Stimulated activated CD4-positive, alpha-beta T cell treated with anti-CD3 and anti-CD28 coated beads, Interleukin-4, amount 100 ng/mL, for 1 hour (primary cell): Measurements from ENCODE around the gene IRF6.

ENCODE experiments used
- DNase-seq: peaks from one replicate; pipeline ENCODE4 v3.0.0-alpha.2; 2020

Gene IRF6

DNA sequence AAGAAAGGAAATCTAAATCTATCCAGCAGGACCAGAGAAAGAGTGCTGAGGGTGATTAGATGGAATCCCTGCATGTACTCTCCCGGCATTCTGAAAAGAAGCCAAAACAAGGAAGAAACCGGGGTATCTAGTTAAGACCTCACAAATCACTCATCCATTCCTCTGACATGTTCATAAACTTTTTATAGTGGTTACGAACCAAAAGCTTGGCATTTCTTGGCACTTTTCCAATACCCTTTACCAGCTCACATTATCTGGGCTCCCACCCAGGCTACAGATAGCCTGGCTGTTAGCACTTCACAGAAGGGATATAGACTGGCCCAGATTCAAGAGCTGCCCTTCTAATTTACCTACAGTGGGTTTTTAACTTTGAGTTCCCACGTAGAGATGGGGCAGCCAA is 19.8 kb downstream of the IRF6 start:
- DNase-seq = no peak

DNA sequence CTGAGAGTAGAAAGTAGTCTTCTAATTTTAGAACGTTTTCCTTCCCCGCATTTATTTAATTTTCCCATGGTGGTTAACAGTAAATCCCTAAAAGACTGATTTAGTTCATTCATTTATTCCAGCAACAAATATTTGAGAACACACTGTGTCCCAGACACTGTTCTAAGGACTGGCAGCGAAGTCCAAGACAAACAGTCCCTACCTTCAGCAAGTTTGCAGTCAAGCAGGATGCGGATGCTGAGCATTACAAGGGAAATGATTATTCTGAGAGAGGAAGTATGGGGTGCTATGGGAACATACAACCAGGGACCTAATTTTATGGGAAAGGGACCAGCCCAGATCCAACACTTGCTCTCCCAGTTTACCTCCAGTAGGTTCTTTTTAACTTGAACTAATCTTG is 20.4 kb downstream of the IRF6 start:
- no peak for DNase-seq

DNA sequence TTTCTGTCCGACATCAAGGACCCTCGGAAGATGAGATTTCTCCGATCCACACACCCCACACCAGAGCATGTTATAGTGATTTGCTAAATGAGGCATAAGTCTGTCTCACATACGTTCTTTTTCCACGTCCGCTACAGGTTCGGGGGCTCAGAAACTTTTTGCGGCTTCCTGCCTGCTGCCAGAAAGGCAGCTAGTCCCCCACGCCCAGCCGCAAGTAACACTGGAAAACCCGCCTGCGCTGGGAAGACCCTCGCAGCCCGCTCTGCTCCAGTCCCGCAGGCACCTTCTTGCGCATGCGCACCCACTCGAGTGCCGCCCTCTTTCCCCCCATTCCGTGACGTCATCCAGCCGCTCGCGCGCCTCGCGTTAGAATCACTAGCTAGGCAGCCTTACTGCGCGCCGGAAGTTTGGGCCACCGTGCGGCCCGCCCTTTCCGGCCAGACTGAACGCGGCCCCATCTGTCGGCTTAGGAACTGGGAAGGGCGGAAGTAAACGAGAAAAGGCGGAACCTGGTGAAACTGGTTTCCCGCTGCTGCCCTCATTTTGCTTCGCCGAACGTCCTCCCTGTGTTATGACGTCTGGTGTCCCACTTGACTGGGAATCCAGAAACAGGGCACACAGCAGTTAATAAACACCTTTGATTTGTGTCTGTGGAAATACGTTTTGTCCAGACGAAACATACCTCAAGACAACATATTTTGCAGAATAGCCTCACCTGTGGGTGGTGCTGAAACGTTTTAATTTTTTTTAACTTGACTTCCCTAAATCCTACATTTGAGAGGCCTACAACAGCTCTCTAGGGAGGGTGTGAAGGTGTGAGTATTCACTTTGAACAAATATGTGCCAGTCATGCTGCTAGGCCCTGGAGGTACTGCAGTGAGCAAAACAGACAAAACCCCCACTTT is 21.4 kb downstream of the IRF6 start, which contains the start of gene C1orf74:
TSS of gene C1orf74 (minus strand) at position 295 of the 905 bp plus-strand sequence. CDS start 925 bp downstream, outside the sequence.
- peak; percentile 99 for DNase-seq

DNA sequence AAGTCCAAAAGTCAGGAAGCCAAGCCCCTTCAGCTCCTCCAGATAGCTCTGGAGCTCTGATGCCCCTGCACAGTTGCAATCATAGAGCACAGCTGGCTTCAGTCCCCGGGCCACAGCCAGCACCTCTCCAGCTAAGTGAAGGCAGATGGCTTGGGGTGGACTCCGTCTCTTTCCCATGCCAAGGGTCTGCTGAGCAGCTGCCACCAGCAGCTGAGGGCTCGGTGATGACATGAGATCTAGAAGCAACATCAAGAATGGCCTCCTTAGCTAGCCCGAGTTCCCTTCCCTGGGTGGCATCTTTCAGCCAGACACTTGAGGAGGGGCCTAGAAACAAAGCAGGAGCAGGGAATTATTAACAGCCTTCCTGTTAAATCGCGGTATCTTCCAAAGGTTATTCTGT is 22.6 kb downstream of the IRF6 start:
- DNase-seq = no peak

DNA sequence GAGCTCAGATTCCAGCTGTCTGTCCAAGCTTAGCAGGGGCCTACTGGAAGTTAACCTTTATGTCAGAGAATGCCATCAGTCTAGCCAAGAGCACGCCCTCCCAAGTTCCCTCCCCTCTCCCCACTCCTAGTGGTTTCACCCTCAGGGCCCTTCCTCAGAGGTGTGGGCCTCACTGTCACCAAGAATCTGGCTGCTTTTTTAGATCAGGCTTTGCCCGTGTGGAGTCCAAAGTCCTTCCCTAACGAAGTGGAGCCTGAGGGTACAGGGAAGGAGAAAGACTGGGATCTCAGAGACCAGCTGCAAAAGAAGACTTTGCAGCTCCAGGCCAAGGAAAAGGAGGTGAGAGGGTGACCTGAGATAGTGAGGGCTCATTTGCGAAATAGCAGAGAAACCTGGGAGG is 25.7 kb downstream of the IRF6 start:
- DNase-seq = no peak

DNA sequence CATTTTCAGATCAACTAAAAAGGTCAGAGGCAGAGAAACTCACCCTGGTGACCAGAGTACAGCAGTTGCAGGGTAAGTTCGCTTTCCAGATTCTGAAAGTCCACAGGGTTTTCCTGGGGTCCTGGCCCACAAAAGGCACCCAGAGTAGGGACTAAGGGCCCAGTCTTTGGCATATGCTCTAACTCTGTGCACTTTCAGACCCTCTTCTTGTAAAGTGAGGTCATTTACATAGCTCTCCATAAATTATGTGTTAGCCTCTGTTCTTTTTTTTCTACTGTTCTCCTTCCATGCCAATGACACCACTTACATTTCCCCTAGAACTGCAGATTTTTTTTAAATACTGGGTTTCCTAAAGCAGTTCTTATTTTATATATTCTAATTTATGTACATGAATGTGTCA is 27.8 kb downstream of the IRF6 start:
- DNase-seq = no peak

DNA sequence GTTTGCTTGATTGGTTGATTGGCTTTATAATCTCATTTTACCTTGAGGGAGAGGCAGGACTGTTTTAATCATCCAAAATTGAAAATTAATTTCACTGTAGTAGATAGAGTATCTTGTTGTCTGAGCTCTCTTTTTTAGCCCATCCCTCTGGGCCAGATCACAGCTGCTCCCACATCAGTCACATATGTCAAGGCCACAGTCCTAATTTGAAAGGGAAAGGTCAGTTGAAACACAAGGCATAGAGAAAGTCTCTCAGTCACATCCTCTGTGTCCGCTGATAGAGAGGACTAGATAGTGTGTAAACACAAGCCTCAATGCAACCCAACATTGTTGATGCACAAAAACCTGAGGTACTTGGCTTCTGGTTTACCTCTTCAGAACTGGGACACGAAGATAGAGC is 28.4 kb downstream of the IRF6 start:
- no peak for DNase-seq

DNA sequence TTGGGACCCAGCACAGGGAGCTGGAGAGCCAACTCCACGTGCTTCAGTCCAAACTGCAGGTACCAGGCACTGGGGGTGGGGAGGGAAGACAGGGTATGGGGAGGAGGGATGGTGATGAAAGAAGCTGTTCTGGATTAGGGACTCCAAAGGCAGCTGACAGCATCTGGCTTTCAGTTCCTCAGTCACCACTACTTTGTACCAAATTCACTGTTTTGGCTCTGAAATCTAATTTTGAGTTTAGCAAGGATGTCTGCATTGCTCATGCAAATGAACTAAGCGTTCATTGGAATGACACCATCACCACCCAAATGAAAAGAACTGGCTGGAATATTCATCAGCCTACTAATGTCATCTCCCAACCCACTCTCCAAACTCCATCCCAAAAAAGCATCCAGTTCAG is 30.3 kb downstream of the IRF6 start:
- no peak for DNase-seq

DNA sequence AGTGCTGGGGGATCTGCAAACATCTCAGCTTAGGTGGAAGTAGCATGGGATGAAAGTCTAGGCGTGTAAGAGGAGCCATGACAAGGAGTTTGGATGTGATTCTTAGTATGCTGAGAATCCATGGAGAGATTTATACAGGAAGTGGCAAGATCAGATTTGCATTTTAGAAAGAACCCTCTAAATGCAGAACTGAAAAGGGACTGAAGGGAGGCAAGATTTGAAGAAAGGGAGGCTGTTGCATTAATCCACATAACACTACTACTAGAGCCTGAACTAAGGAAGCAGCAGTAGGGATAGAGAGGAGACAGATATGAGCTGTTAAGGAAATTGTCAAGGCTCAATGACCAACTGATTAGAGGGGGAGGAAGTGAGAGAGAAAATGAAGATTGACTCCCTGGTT is 31.4 kb downstream of the IRF6 start:
- DNase-seq = no peak

DNA sequence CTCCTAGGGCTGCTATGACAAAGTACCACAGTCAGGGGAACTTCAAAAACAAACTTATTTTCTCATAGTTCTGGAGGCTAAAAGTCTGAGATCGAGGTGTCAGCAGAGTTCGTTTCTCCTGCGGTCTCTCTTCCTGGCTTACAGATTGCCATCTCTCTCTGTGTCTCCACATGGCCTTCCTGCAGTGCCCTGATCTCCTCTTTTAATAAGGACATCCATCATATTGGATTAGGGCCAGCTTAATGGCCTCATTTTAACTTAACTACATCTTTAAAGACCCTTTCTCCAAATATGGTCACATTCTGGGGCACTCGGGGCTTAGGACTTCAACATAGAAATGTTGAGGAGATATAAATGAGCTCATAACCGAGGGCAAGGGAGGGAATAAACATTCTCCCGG is 33.8 kb downstream of the IRF6 start:
- no peak for DNase-seq

DNA sequence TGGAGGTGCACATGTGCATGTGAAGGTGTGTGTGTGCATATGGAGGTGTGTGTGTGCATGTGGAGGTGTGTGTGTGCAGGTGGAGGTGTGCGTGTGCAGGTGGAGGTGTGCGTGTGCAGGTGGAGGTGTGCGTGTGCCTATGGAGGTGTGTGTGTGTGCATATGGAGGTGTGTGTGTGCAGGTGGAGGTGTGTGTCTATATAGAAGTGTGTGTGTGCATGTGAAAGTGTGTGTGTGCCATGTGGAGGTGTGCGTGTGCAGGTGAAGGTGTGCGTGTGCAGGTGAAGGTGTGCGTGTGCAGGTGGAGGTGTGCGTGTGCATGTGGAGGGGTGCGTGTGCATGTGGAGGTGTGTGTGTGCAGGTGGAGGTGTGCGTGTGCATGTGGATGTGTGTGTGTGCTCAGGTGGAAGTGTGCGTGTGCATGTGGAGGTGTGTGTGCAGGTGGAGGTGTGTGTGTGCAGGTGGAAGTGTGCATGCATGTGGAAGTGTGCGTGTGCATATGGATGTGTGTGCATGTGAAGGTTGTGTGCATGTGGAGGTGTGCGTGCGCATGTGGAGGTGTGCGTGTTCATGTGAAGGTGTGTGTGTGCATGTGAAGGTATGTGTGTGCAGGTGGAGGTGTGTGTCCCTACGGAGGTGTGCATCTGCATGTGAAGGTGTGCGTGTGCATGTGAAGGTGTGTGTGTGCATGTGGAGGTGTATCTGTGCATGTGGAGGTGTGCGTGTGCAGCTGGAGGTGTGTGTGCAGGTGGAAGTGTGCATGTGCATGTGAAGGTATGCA is 35.1 kb downstream of the IRF6 start:
- DNase-seq = no peak

DNA sequence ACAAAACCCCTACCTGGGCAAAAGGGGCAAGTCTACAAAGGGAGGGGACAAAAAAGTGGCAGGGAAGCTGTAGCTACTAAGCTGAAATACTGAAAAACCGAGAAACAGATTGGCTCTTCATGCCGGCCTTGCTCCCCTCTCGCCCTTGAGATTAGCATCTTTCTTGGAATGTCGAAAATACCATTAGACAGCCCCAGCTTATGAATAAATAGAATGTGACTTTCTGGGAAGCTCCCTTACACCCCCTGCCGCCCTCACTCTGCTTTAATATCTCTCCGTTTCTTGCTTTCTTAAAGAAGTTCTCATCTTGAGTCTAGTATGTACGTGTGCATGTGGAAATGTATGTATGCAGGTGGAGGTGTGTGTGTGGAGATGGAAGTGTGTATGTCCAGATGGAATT is 36.0 kb downstream of the IRF6 start:
- no peak for DNase-seq

DNA sequence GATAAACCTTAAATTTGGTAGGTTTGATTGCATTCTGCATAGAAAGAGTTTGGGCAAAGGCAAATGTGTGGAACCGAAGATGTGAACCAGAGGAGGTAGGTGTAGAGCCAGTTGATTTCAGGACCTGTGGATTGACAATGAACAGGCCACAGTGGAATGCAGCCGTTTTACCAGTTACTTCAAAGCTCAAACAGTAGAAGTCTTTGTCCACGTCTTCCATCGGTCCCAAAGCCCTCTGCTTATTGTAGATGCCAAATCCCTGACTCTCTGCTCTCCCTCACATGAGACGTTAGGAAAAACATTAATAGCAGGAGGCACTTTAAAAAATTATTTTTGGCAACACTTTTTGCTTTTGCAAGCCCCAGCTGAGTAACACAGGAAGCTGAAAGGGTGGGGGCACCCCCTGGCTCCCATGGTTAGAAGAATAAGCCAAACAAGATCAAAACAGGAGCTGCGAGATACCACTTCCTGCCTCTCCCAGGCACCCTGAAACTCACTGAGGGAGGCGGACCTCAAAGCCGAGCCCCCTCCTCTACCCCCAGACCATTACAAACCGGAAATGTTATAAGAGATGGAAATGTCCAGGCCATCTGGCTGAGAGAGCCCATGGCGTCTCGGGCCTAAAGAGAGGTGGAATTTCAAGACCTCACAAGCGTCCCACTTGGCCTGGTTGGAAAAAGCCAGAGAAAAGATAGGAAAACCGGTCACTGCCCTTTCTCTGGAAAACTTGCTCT is 36.6 kb downstream of the IRF6 start:
- DNase-seq = peak; percentile 67

DNA sequence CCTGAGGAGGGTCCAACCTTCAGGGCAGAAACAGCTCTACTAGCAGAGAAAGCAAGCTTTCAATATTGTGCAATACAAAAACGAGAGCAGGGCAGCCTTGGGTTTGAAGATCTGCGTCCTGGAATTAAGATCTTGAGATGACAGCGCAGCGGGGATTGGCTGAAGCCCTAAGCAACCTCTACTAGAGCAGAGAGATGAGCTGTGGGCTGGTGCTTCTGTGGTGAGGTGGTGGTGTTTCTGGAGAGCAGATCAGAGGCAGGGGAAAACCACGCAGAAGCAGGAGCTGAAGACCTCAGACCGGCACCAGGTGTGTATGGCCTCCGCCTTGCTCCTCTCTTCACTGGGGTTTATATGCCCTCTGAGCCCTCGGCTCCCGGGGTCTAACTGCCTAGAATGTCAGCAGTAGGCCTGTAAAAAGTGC is 37.6 kb downstream of the IRF6 start:
- peak; percentile 74 for DNase-seq

DNA sequence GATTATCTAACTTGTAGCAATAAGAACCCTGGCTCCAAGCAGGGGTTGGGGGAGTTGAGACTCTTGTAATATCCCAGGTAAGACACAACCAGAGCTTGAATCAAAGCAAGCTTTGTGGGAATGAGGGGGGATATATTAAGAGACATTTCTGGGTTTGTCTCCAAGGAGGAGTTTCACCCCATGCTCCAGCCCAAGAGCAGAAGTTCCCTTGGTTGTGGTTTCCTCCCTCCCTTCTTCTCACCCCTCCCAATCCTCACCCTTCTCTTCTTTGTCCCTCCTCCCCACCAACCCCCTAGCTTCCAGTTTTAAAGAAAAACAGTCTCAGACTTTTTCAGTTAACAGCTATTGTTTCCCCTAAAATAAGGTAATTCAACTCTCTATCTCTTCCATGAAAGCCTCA is 38.2 kb downstream of the IRF6 start:
- no peak for DNase-seq

DNA sequence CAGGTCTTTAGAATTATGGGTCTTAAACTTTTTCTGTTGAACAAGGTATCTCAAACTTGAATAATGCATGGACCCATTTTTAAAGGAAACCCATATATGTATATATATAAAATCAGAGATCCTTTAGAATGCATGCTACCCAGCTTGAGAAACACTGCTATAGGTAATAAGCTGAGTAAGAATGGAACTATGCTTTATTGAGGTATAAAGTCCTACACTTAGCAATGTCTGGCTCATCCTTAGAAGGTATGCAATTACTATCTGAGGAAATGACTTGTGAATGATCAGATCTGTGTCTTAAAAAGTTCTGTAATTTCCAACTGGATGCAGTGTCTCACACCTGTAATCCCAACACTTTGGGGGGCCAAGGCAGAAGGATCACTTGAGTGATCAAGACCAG is 38.8 kb downstream of the IRF6 start:
- no peak for DNase-seq

DNA sequence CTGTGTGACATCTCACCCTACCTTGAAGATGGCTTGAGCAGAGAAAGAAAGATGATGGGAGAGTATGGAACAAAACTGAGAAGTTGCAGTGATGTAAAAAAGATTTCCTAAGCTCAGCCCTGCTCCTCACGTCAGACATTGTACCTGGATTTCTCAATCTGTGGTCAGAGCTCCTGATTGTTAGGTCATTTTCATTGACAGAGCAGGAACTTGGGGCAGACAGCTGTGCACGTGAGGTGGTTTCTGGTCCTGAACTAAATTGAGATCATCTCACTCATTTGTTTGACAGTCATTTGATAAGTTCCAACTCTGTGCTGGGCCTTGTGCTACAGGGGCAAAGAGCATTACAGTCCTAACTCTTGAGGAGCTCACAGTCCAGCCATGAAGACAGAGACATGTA is 39.9 kb downstream of the IRF6 start:
- DNase-seq = no peak

DNA sequence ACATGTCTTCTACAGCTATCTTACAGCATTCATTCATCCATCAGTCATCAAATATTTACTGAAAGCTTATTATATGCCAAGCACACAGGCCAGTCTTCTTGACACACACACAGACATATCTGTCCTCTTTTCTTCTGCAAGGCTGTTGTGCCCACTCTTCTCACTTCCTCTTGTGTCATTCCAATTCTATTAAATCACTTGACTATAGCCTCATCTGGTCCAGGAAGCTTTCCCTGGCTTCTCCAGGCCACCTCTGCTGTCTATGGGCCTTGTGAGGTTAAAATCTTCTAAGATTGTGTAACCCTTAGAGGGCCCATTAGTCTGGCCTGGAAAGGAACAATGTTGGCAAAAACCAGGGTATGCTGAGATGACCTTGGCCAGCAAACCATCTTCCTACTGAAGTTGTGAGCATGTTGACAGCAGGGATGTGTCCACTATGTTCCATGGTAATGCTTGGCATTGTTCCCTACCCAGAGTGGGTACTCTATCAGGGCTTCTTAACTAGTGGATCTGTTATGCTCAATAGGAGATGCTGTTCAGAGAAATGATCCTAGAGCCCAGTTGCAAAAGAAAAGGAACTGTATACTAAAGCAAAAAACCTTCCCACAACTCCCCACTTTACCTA is 44.8 kb downstream of the IRF6 start:
- no peak for DNase-seq

DNA sequence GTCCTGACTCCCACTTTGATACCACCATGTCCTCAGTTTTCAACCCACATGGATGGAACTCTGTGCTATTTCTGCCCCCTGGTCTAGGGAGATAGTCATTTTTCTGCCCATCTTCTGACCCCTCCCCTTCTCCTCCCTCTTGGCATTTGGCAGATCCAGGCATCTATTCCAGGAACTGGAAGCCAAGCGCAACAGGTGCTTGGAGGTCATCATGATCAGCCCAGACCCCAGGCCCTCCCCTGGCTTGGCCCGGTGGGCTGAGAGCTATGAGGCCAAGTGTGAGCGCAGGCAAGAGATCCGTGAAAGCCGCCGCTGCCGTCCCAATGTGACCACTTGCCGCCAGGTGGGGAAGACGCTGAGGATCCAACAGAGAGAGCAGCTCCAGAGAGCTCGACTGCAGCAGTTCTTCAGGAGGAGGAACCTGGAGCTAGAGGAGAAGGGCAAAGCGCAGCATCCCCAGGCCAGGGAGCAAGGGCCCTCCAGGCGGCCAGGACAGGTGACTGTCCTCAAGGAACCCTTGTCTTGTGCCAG is 46.0 kb downstream of the IRF6 start:
- DNase-seq = no peak

DNA sequence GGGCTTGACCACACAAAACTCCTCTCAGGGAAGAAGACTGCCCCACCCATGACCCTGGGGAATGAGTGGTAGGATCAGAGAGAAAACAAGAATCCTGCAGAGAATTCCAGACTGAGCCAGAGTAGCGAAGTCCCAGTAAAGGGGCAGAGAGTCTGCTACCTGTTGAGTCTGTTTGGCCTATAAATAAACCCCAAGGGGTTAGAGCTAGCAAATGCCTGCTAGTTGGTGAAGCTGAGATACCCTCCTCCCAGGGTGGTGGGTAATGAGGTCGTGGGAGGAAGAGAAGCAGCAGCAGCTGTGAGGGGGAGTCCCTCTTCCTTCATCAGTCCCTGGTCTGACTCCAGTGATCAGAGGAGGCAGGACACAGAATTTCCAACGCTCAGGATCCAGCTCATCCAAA is 47.5 kb downstream of the IRF6 start:
- no peak for DNase-seq

DNA sequence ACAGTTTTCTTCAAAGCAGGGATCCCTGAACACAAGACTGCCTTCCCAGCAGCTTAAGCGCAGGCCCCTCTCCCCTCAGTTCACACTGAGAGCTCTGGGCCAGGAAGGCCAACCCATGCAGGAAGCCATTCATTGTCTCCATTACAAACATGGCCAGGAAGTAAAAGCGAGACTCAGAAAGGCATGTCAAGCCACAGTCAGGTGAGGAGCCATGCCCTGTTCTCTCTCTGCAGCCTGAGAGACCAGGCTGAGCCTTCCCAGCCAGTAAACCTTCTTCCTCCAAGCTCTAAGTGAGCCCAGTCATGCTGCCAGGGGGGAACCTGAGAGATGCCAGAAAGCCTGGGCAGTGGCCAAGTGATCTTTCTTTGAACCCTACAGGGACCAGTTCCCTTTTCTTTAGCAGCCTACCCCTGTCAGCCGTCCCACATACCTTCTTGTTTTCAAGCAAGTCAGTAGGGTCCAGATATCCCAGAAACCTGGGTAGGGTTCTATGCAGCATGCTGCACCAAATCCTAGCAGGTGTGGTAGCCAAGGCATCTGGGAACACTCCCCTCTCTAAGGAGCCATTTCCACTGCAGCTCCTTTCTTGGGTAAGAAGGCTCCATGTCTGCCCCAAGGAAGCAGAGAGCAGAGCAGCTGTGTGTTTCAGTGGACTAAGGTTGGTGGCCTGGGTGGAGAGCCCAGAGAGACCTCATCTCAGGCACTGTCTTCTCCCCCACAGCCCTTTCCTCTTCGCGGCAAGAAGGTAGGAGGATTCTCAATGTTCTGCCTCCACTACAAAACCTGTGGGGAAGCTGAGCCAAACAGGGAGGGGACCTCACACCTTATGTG is 49.1 kb downstream of the IRF6 start:
- DNase-seq = peak; percentile 22
